GM11168 (cell line): ENCODE data around the gene HIGD2B.
"Not testable (repeated sequence)": the region's sequence is repeated elsewhere in the genome, so short reads cannot be mapped to it uniquely, and the experiment has no call there.

Experiments
- in situ Hi-C: fragments of 300-500 bp; cut with MboI; formaldehyde crosslinking; loops from one replicate; pipeline ENCODE4 v1.12.0; 2022; ENCODE audit warnings: low sequenced_read_pairs; ENCODE audit not compliant: unreplicated experiment

HIGD2B gene

GRCh38 chr15:72685925-72686794, at the start of gene HIGD2B, which contains the start of gene BBS4:
TSS of gene HIGD2B (minus strand) at chr15:72686182. CDS start at chr15:72676374, 9,808 bp downstream.
TSS of gene BBS4 (plus strand) at chr15:72686207. CDS start at chr15:72686228, 21 bp downstream.
- in situ Hi-C loops, result no loop called here

GRCh38 chr15:72735111-72735510, 49.1 kb upstream of the HIGD2B start:
- in situ Hi-C loops, result no loop called here

DNA sequence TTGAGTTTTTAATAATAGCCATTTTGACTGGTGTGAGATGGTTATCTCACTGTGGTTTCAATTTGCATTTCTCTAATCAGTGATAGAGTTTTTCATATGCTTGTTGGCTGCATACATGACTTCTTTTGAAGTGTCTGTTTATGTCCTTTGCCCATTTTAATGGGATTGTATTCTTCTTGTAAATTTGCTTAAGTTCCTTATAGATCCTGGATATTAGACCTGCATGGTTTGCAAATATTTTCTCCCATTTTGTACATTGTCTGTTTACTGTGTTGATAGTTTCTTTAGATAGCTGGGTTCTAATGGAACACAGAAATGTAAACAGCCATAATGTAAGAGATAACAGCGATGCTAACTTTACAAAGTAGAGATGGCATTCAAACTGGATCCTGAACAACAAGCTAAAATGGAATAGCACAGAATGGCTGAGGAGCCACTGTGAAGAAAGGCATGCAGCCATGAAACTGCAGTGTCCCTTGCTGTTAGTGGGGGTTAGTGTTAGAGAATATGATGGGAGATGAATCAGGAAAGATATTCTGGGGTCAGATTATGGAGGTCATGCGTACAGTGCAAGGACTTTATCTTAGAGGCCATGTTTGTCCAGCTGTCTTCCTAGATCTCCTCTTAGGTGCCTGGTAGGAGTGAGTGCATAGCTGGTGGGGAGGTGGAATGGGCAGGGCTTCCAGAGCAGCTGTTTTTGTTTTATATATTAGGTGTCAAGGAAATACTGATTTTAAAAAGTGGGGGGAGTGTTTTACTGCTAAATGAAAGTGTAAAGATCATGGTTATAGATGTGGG, 48.2 kb upstream of the HIGD2B start:
- in situ Hi-C loops, result no loop called here

GRCh38 chr15:72732516-72732915, 46.5 kb upstream of the HIGD2B start:
- in situ Hi-C loops, result no loop called here

DNA sequence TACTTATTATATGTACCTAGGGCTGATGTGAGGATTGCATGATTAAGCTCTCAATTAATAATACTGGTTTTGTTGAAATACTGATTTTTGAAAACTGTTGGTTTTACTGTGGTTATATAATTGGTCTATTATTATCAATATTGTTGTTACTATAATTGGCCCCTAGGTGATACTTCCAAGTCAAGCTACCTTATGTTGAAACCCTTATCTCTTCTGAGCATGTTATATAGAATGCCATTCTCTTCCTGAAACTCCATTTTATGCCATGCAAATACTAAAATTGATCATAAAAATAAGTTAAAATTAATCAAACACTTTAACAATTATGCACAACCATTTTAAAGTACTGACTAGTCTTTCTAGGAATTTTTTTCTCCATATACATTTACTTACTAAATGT, 46.1 kb upstream of the HIGD2B start:
- in situ Hi-C loops, result no loop called here

GRCh38 chr15:72728821-72729220, 42.8 kb upstream of the HIGD2B start:
- in situ Hi-C loops, result loop anchor here (10.0 kb wide), 1 partner anchor 356 kb away; no protein-coding TSS in a partner anchor

- in situ Hi-C loops, result loop anchor here (10.0 kb wide), 1 partner anchor 357 kb away; no protein-coding TSS in a partner anchor
Observed at GRCh38 chr15:72728249-72728648, 42.3 kb upstream of the HIGD2B start.

DNA sequence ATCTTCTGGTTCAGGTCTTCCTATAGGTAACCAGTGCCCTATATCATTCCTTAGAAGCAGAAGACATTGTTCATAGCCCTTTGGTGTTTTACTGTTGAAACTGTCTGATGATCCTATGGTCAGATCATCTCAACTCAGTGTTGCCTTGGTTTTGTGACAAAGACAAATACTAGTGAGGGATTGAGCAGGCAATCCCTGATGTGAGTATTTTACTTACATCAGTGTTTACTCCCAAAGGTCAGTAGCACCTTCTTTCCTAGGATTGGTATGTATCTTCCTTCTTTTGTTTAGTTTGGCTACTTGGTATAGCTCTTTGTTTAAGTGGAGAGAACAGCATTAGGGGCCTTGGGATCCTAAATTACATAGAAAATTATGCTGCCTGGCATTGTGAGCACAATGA, 41.2 kb upstream of the HIGD2B start:
- in situ Hi-C loops, result loop anchor here (10.0 kb wide), 1 partner anchor 358 kb away; no protein-coding TSS in a partner anchor

DNA sequence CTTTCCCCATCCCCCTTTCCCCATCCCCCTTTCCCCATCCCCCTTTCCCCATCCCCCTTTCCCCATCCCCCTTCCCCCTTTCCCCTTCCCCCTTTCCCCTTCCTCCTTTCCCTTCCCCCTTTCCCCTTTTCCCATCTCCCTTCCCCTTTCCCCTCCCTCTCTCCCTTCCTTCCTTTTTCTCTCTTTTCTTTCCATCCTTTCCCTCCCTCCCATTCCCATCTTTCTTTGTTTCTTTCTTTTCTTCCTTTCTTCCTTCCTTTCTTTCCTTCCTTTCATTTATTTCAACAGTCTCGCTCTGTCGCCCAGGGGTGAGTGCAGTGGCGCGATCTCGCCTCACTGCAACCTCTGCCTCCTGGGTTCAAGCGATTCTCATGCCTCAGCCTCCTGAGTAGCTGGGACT, 39.9 kb upstream of the HIGD2B start:
- in situ Hi-C loops, result loop anchor here (10.0 kb wide), 1 partner anchor 359 kb away; no protein-coding TSS in a partner anchor

- in situ Hi-C loops, result loop anchor here (10.0 kb wide), 1 partner anchor 359 kb away; no protein-coding TSS in a partner anchor
Observed at GRCh38 chr15:72725446-72725845, 39.5 kb upstream of the HIGD2B start.

GRCh38 chr15:72724028-72724427, 38.0 kb upstream of the HIGD2B start:
- in situ Hi-C loops, result loop anchor here (10.0 kb wide), 1 partner anchor 361 kb away; no protein-coding TSS in a partner anchor

DNA sequence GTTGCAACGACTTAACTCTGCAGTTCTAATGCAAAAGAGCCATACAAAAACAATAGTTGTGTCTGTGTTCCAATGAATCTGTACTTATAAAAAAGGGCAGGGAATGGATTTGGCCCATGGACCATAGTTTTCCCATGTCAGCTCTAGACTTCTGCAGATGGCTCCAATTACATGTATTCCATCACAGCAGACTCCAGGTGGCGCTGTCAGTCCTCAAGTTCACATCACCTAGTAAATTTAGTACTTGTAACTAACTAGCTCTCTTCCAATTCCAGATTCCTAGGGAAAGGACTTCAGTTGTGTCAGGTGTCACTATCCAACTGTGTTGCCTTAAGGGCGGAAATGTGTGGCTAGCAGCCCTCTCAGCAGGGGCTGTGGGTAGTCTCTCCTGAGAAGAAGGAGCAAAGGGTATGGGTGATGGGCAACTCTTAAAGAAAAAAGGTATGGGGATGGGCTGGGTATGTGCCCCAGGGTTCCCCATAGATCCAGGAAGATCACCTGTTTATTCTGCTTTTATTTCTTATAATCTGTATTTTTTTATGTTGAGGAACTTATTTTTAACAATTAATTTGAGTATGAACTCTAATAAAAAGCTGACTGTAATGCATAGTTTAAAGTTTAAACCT, 36.2 kb upstream of the HIGD2B start:
- in situ Hi-C loops, result loop anchor here (10.0 kb wide), 1 partner anchor 363 kb away; no protein-coding TSS in a partner anchor

DNA sequence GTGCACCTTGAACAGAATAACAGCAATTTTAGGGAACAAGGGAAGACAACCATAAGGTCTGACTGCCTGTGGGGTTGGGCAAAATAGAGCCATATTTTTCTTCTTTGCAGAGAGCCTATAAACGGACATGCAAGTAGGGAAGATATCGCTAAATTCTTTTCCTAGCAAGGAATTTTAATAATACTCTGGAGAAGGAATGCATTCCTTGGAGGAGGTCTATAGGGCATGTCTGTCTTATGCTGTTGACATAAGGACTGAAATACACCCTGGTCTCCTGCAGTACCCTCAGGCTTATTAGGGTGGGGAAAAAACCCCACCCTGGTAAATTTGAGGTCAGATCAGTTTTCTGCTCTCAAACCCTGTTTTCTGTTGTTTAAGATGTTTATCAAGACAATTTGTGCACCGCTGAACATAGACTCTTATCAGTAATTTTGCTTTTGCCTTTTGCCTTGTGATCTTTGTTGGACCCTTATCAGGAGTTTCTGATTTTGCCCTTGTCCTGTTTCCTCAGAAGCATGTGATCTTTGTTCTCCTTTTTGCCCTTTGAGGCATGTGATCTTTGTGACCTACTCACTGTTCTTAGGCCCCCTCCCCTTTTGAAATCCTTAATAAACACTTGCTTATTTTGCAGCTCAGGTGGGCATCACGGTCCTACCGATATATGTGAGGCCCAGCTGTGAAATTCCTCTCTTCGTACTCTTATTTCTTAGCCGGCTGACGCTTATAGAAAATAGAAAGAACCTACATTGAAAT, 22.7 kb upstream of the HIGD2B start:
- in situ Hi-C loops, result not testable (repeated sequence)

GRCh38 chr15:72706266-72706665, 20.3 kb upstream of the HIGD2B start:
- in situ Hi-C loops, result no loop called here

DNA sequence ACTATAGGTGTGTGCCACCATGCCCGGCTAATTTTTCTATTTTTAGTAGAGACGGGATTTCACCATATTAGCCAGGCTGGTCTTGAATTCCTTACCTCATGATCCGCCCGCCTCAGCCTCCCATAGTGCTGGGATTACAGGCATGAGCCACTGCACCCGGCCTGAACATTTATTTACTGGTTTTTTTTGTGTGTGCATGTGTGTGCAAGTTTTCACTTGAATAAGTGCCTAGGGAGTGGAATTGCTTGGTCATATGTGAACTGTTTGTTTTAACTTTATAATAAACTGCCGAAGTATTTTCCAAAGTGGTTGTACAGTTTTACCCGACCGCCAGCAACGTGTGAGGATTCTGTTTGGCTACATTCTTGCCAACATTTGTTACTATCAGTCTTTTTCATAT, 14.1 kb upstream of the HIGD2B start:
- in situ Hi-C loops, result no loop called here

- in situ Hi-C loops, result no loop called here
Observed at GRCh38 chr15:72698938-72699337, 13.0 kb upstream of the HIGD2B start.

GRCh38 chr15:72690938-72691337, 5.0 kb upstream of the HIGD2B start:
- in situ Hi-C loops, result no loop called here

GRCh38 chr15:72688697-72689096, 2.7 kb upstream of the HIGD2B start:
- in situ Hi-C loops, result no loop called here

- in situ Hi-C loops, result no loop called here
Observed at GRCh38 chr15:72685301-72685924, 569 bp downstream of the HIGD2B start.
